Transverse colon (tissue), 3 donors: ENCODE results near the gene PEX13.

Experiments used
- CTCF ChIP-seq, 5 experiments: fragments of 200-600 bp in 3 of 5; fragments of 450-650 bp in 2 of 5; sonication (generic) in 3 of 5; IDR thresholded peaks; 1 replicate in 2 of 5; 2 replicates in 3 of 5; pipeline ENCODE4 v1.5.1; 2016 to 2017; ENCODE audit warnings: antibody characterized with exemption in 5 of 5, inconsistent platforms in 3 of 5, mild to moderate bottlenecking in 2 of 5, moderate library complexity in 1 of 5
- EP300 ChIP-seq: sonication (generic); formaldehyde crosslinking; IDR thresholded peaks from one replicate; pipeline ENCODE4 v1.6.1; 2017; ENCODE audit warnings: antibody characterized with exemption, low read depth
- POLR2A ChIP-seq: fragments of 450-650 bp; IDR thresholded peaks from one replicate; pipeline ENCODE4 v1.6.1; 2016; ENCODE audit warnings: antibody characterized with exemption, mild to moderate bottlenecking, moderate library complexity

- no peak for TF ChIP-seq POLR2A
- TF ChIP-seq CTCF (IDR thresholded peaks at IDR 0.05) = no peak
- TF ChIP-seq EP300 = no peak
These were observed 3.7 kb downstream of the PEX13 start for GRCh38 chr2:61021228-61021660.
